CD14-positive monocyte (primary cell): ENCODE results near the gene CLDN5. TPM values are rescaled to one million over a fixed set of nuclear protein-coding genes. Genes with fewer than 3 reads are reported as not detected.

Experiments used
- DNase-seq, 3 donors: peaks; one replicate each; pipeline ENCODE4 v3.0.0-alpha.2; 2011 to 2022
- H2AFZ ChIP-seq: 2 replicates; pipeline ENCODE4 v1.6.0; 2012; ENCODE audit warnings: mild to moderate bottlenecking, low read depth, low read length, inconsistent platforms; ENCODE audit not compliant: insufficient read depth, poor library complexity, severe bottlenecking
- H3K27ac ChIP-seq, 2 donors: 1 replicate in 1 of 2; 2 replicates in 1 of 2; pipeline ENCODE4 v1.5.1; 2012 to 2013; ENCODE audit warnings: low read length in 2 of 2, control low read depth in 1 of 2, inconsistent platforms in 1 of 2, low read depth in 1 of 2, mild to moderate bottlenecking in 1 of 2
- H3K27me3 ChIP-seq, 2 donors: one replicate each; pipeline versions ENCODE4 v1.6.0 to v1.6.1; 2011 to 2013; ENCODE audit warnings: low read length in 2 of 2; ENCODE audit not compliant: control insufficient read depth in 2 of 2, insufficient read depth in 2 of 2
- H3K36me3 ChIP-seq, 2 donors: replicated peaks in 1 of 2; 1 replicate in 1 of 2; 2 replicates in 1 of 2; pipeline versions ENCODE4 v1.5.1 to v1.6.1; 2012 to 2013; ENCODE audit warnings: low read length in 2 of 2, control low read depth in 1 of 2, inconsistent platforms in 1 of 2, mild to moderate bottlenecking in 1 of 2; ENCODE audit not compliant: insufficient read depth in 2 of 2, control insufficient read depth in 1 of 2
- H3K4me1 ChIP-seq, 2 donors: 1 replicate in 1 of 2; 2 replicates in 1 of 2; pipeline versions ENCODE4 v1.5.1 to v1.6.1; 2012 to 2013; ENCODE audit warnings: low read length in 2 of 2, control low read depth in 1 of 2, inconsistent platforms in 1 of 2, mild to moderate bottlenecking in 1 of 2, moderate library complexity in 1 of 2; ENCODE audit not compliant: insufficient read depth in 2 of 2, control insufficient read depth in 1 of 2
- H3K4me2 ChIP-seq: replicated peaks from 2 replicates; pipeline ENCODE3; 2012; ENCODE audit warnings: low read length, moderate library complexity, mild to moderate bottlenecking; ENCODE audit not compliant: poor library complexity, severe bottlenecking; ENCODE audit errors: extremely low read depth
- H3K4me3 ChIP-seq, 3 experiments: fragments of 200-600 bp in 1 of 3; sonication (generic) in 1 of 3; replicated peaks in 1 of 3; 1 replicate in 2 of 3; 2 replicates in 1 of 3; pipeline ENCODE4 v1.5.1; 2011 to 2013; ENCODE audit warnings: low read length in 3 of 3, mild to moderate bottlenecking in 3 of 3, control low read depth in 2 of 3, low read depth in 2 of 3, inconsistent platforms in 1 of 3, moderate library complexity in 1 of 3
- H3K79me2 ChIP-seq: 2 replicates; pipeline ENCODE4 v1.6.0; 2012; ENCODE audit warnings: mild to moderate bottlenecking, control low read depth, inconsistent platforms, low read length, moderate library complexity; ENCODE audit not compliant: insufficient read depth
- H3K9ac ChIP-seq: 2 replicates; pipeline ENCODE4 v1.6.0; 2017; ENCODE audit warnings: low read length, mild to moderate bottlenecking; ENCODE audit not compliant: insufficient read depth, poor library complexity, severe bottlenecking
- H3K9me3 ChIP-seq, 2 donors: replicated peaks in 1 of 2; 1 replicate in 1 of 2; 2 replicates in 1 of 2; pipeline versions ENCODE4 v1.5.1 to v1.6.1; 2012 to 2013; ENCODE audit warnings: low read length in 2 of 2, control low read depth in 1 of 2; ENCODE audit not compliant: control insufficient read depth in 1 of 2, insufficient read depth in 1 of 2
- H4K20me1 ChIP-seq: 2 replicates; pipeline ENCODE4 v1.6.0; 2012; ENCODE audit warnings: mild to moderate bottlenecking, low read length, control low read depth, moderate library complexity; ENCODE audit not compliant: insufficient read depth
- H3K27ac Mint-ChIP-seq, 7 donors: one replicate each; pipeline ENCODE4 v1.8.0; 2020; ENCODE audit warnings: mild to moderate bottlenecking in 7 of 7, mixed read lengths in 7 of 7, moderate library complexity in 6 of 7, inconsistent platforms in 2 of 7
- H3K27me3 Mint-ChIP-seq, 3 donors: one replicate each; pipeline ENCODE4 v1.8.0; 2021 to 2022; ENCODE audit warnings: low read depth in 3 of 3, mild to moderate bottlenecking in 3 of 3, mixed read lengths in 3 of 3, moderate library complexity in 3 of 3, inconsistent platforms in 1 of 3
- H3K36me3 Mint-ChIP-seq, 2 donors: one replicate each; pipeline ENCODE4 v1.8.0; 2020; ENCODE audit warnings: mixed read lengths in 2 of 2, inconsistent platforms in 1 of 2, mild to moderate bottlenecking in 1 of 2
- H3K4me1 Mint-ChIP-seq: one replicate; pipeline ENCODE4 v1.8.0; 2020; ENCODE audit warnings: mild to moderate bottlenecking, mixed read lengths
- H3K4me3 Mint-ChIP-seq, 2 donors: one replicate each; pipeline ENCODE4 v1.8.0; 2020; ENCODE audit warnings: mild to moderate bottlenecking in 2 of 2, mixed read lengths in 2 of 2, moderate library complexity in 1 of 2
- H3K9me3 Mint-ChIP-seq, 7 donors: one replicate each; pipeline ENCODE4 v1.8.0; 2020 to 2022; ENCODE audit warnings: mixed read lengths in 7 of 7, mild to moderate bottlenecking in 6 of 7, moderate library complexity in 6 of 7, inconsistent platforms in 2 of 7
- WGBS: methylation state at CpG from one replicate; pipeline ENCODE4 v1.1.5; 2013; ENCODE audit warnings: missing lambda C conversion rate; ENCODE audit not compliant: insufficient coverage; 5-methylcytosine and 5-hydroxymethylcytosine counted together
- intact Hi-C, 2 donors: fragments of 100-400 bp; cut with micrococcal nuclease; formaldehyde crosslinking; loops; one replicate each; pipeline versions ENCODE4 v1.15.0 to v1.15.1; 2023
- polyA plus RNA-seq, 3 donors: library from polyadenylated mRNA; depleted of rRNA in 1 of 3; unstranded in 2 of 3; stranded (reverse) in 1 of 3; fragments of 300-500 nt in 2 of 3; fragments of >200 nt in 1 of 3; fragmentation: Illumina TruSeq in 2 of 3; gene quantifications; 1 replicate in 2 of 3; 2 replicates in 1 of 3; pipeline ENCODE4 v1.2.3, GENCODE V29; 2012 to 2021
- TF ChIP-seq, protein P1 (sequence below): fragments of 200-600 bp; IDR thresholded peaks from one replicate; pipeline ENCODE4 v1.8.0; 2022; ENCODE audit warnings: antibody characterized with exemption, mild to moderate bottlenecking

CLDN5 gene
- polyA plus RNA-seq, 3 donors: 0.05 to 0.35 (median 0.27) TPM

DNA sequence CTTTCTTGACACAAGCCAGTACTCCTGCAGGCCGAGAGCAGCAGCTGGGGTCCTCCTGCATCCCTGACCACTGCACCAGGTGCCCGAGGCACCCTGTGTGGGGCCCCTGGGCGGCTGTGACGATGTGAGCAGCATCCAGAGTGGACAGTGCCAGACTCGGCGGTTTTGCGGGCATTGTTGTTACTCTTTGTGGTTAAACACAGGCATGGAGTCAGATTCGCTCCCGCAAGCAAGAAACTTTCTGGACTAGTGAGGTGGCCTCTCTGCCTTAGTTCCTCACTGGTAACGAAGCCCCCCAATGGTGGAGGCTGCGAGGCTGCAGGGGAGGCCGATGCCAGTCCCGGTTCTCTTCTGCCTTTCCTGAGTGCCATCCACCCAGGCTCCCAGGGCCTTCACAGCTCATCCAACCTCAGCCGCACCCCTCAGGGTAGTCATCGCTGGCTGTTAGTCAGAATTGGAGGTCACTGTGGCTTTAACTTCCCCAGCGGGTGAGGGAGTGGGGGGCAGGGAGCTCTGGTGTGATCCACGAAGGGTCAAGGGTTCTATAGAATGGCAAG is 3.7 kb upstream of the CLDN5 start:
- Histone ChIP-seq H3K27ac (no peak overlapping the region), H4K20me1 (no peaks in the 10 kb centered on the region), H3K9me3 (no peaks in the 10 kb centered on the region), H3K9ac (no peak overlapping the region), H3K79me2 (no peaks in the 10 kb centered on the region), H3K4me2 (no peak overlapping the region), H3K27me3 (peaks cover 0 to 26% of the 10 kb centered on the region in 2 donors), H2AFZ (no peak overlapping the region), H3K4me1 (peaks cover 0 to 17% of the 10 kb centered on the region in 2 donors), H3K36me3 (no peaks in the 10 kb centered on the region), H3K4me3 (no peak overlapping the region)
- Mint-ChIP-seq H3K27ac (no peak overlapping the region), H3K9me3 (peaks cover 0 to 4% (median 0%) of the 10 kb centered on the region in 7 donors), H3K4me3 (no peak overlapping the region), H3K36me3 (no peaks in the 10 kb centered on the region), H3K27me3 (peaks cover 30 to 46% (median 34%) of the 10 kb centered on the region in 3 donors), H3K4me1 (peaks cover 10% of the 10 kb centered on the region)
- WGBS: 79% methylated on average over 8 of the region's 17 CpGs
- TF ChIP-seq, protein P1, sequence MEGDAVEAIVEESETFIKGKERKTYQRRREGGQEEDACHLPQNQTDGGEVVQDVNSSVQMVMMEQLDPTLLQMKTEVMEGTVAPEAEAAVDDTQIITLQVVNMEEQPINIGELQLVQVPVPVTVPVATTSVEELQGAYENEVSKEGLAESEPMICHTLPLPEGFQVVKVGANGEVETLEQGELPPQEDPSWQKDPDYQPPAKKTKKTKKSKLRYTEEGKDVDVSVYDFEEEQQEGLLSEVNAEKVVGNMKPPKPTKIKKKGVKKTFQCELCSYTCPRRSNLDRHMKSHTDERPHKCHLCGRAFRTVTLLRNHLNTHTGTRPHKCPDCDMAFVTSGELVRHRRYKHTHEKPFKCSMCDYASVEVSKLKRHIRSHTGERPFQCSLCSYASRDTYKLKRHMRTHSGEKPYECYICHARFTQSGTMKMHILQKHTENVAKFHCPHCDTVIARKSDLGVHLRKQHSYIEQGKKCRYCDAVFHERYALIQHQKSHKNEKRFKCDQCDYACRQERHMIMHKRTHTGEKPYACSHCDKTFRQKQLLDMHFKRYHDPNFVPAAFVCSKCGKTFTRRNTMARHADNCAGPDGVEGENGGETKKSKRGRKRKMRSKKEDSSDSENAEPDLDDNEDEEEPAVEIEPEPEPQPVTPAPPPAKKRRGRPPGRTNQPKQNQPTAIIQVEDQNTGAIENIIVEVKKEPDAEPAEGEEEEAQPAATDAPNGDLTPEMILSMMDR: no peak
- intact Hi-C loops: no loop called here
- no peak for DNase-seq

DNA sequence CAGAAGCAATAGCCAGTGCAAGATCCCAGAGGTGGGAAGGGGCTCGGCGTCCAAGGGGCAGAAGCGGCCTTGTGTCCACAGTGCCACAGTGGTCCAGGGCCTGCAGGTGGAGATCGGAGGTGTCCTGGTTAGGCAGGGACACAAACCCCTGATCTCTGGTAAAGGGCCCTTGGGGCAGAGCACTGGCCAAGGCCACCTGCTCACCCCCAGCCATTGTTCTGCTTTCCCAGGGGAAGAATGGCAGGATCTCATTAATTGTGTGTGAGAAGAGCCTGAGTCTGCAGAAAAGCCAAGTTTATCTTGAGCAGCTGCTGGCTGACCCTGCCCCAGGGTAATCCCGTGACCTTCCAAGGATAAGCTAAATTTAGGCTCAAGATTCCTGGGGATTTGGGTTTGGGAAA is 3.1 kb upstream of the CLDN5 start:
- peaks cover 0 to 5% (median 0%) of the 10 kb centered on the region in 7 donors for H3K9me3 Mint-ChIP-seq
- no peaks in the 10 kb centered on the region for H4K20me1 ChIP-seq
- 99% methylated on average over 5 of the region's 5 CpGs for WGBS
- H3K4me3 ChIP-seq: no peak overlapping the region
- peaks cover 34 to 52% (median 37%) of the 10 kb centered on the region in 3 donors for H3K27me3 Mint-ChIP-seq
- no peak overlapping the region for H3K9ac ChIP-seq
- no peaks in the 10 kb centered on the region for H3K9me3 ChIP-seq
- H3K27me3 ChIP-seq: peaks cover 0 to 32% of the 10 kb centered on the region in 2 donors
- H3K4me1 ChIP-seq: peaks cover 0 to 17% of the 10 kb centered on the region in 2 donors
- no peak overlapping the region for H3K27ac Mint-ChIP-seq
- intact Hi-C loops: no loop called here
- H3K36me3 ChIP-seq: no peaks in the 10 kb centered on the region
- H3K79me2 ChIP-seq: no peaks in the 10 kb centered on the region
- TF ChIP-seq, protein P1: no peak
- no peak overlapping the region for H3K27ac ChIP-seq
- H3K36me3 Mint-ChIP-seq: no peaks in the 10 kb centered on the region
- H3K4me3 Mint-ChIP-seq: no peak overlapping the region
- H2AFZ ChIP-seq: no peak overlapping the region
- DNase-seq: no peak
- H3K4me2 ChIP-seq: no peak overlapping the region
- peaks cover 13% of the 10 kb centered on the region for H3K4me1 Mint-ChIP-seq
